Measurements from ENCODE around the gene MLIP.

DNA sequence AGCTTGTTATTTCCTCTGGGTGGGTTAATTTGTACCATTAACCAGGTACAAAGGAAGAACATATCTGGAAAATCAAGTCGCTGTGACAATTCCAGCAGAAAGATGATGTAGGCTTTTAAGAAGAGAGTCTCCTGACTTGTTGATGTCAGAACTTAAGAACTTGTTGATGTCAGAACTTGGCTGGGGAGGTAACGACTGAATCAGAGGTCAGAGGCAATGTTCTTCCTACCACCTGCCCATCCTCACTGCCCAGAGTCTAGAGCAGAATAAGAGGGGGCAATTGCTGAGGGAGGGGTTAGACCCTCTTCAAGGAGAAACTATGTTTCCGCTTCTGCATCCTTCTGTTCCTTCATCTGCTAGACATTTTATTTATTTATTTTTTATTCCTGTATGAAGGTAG lies 18.9 kb downstream of the MLIP start:
- TF ChIP-seq CTCF (IDR thresholded peaks at IDR 0.05; ENCODE audit: control extremely low read depth in 1 of 3, insufficient read depth in 1 of 3, low read depth in 1 of 3, low read length in 3 of 3) = no peak
- TF ChIP-seq SP1 (IDR thresholded peaks at IDR 0.05; ENCODE audit: low read depth, low read length) = no peak
- no peak for TF ChIP-seq ASH2L (IDR thresholded peaks at IDR 0.05; ENCODE audit: low read length)
- no peak for TF ChIP-seq RFX5 (IDR thresholded peaks at IDR 0.05; ENCODE audit: borderline replicate concordance, low read depth, low read length)
- no peak for TF ChIP-seq SUZ12 (IDR thresholded peaks at IDR 0.05; ENCODE audit: low read length)
- no peak for TF ChIP-seq CEBPB (IDR thresholded peaks at IDR 0.05; ENCODE audit: low read depth, low read length)
- TF ChIP-seq JUN (IDR thresholded peaks at IDR 0.05; ENCODE audit: low read depth, low read length) = no peak
- no peak for TF ChIP-seq POLR2A (IDR thresholded peaks at IDR 0.05; ENCODE audit: control extremely low read depth in 1 of 2, low read depth in 2 of 2, low read length in 2 of 2)
- TF ChIP-seq EP300 (IDR thresholded peaks at IDR 0.05; ENCODE audit: borderline replicate concordance in 1 of 2, low read depth in 2 of 2, low read length in 2 of 2) = no peak
- TF ChIP-seq EZH2 (IDR thresholded peaks at IDR 0.05; ENCODE audit: low read depth, low read length, severe bottlenecking) = no peak
